Mesenteric fat pad (tissue), 1 donor: Measurements from ENCODE around the gene DBT. TPM values are rescaled to one million over a fixed set of nuclear protein-coding genes. Genes with fewer than 3 reads are reported as not detected.
"Not testable (repeated sequence)": the region's sequence is repeated elsewhere in the genome, so short reads cannot be mapped to it uniquely, and the experiment has no call there.

ENCODE experiments used
- DNase-seq: peaks from one replicate; pipeline ENCODE4 v3.0.0-alpha.2; 2020; ENCODE audit warnings: low spot score
- total RNA-seq: library from RNA; stranded (reverse); fragmentation: NEBNext Ultra II Directional; extraction: Animal tissue kit (Norgen Biotek cat#: 25700); gene quantifications from one replicate; pipeline ENCODE4 v1.2.1, GENCODE V29; 2021
- donor health status: DM: yes; HTN: yes; CAD: no.

DBT gene
- total RNA-seq, 1 donor from 2014 or later = 9.3 TPM

DNA sequence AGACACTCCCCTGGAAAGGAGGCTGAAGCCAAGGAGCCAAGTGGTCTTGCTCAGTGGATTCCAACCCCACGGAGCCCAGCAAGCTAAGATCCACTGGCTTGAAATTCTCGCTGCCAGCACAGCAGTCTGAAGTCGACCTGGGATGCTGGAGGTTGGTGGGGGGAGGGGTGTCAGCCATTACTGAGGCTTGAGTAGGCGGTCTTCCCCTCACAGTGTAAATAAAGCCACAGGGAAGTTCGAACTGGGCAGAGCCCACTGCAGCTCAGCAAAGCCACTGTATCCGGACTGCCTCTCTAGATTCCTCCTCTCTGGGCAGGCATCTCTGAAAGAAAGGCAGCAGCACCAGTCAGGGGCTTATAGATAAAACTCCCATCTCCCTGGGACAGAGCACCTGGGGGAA lies 49.6 kb downstream of the DBT start:
- not testable (repeated sequence) for DNase-seq

DNA sequence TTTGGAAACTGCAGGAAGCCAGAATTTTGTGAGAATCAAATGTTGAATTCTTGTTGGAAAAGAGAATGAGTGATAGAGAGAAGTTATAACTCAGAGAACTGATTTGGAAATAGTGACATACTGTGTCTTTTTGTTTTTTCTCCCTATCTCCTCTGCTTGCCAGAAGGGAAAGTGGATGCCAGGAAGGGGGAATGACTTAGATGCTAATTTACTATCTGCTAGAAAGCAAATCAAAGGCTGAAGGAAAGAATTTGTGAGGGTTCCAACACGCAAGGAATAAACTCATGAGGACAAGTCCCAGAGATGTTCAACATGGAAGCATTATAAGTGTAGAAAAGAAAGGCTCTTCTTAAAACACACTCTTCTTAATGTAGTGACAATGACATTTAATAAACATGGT lies 51.0 kb downstream of the DBT start:
- no peak for DNase-seq

DNA sequence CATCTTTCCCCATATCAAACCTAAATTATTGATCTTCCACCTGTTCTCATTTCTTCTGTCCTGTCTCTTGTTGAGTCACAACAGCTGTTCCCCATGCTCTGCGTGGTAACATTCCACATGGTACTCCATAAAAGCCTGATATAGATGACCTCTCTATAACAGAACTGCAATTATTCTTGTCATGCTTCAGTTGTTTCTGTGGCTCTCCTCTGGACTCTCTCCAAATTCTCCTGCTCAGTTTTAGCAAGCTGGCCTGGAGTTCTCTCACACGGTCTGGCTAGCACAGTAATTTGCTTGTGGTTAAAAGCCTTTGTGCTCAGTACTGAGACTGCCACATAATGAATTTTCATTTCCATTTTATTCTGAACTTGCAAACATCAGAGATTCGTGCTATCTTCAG lies 61.0 kb downstream of the DBT start:
- DNase-seq = no peak

DNA sequence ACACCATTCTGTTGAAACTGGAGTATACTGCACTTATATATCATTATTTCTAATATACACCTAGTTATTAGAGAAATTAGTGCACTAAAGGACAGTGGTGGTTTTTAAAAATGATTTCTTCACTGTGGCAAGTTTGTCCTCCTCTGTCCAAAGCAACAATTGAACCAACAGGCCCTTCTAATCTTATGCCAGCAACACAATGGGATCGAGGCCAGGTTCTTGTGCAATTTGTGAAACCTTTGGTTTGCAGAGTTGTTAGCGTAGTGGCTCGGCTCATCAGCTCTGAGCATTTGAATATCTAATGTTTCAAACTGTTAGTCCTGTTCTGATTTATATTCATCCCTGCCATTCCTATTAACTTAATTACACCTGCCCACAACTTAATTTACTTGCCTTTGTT lies 61.7 kb downstream of the DBT start:
- DNase-seq = no peak

DNA sequence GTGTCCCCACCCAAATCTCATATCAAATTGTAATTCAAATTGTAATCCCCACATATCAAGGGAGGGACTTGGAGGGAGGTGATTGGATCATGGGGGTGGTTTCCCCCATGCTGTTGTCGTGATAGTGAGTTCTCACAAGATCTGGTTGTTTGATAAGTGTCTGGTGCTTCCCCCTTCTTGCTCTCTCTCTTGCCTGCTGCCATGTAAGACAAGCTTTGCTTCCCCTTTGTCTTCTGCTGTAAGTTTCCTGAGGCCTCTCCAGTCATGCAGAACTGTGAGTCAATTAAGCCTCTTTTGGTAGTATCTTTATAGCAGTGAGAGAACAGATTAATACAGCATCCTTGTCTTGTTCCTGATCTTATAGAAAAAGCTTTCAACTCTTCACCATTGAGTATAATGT lies 65.1 kb downstream of the DBT start:
- DNase-seq = no peak

DNA sequence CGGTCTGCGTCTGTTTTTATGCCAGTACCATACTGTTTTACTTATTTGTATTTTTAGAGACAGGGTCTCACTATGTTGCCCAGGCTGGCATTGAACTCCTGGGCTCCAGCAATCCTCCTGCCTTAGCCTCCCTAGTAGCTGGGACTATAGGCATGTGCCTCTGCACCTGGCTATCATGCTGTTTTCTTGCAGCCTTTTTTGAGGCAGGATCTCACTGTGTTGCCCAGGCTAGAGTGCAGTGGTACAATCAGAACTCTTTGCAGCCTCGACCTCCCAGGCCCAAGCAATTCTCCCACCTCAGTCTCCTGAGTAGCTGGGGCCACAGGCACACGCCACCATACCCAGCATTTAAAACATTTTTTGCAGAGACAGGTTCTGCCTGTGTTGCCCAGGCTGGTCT lies 66.3 kb downstream of the DBT start:
- no peak for DNase-seq

DNA sequence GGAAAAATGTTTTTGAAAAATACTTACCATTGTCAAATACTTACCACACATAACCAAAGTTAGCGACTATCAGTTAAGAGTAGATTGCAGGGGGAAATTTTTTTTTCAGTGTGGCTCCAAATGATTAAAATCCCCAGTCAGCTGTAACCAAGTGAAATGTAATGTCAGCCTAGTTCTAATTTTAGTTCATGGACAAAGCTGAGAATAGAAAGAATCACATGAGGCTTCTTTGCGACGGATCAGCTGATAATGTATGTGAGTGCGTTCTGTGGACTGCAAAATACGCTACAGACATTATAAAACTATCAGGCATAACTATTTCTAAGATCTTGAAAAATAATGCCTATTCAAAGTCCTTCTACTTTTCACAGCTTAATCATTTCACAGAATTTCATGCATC lies 71.5 kb downstream of the DBT start, which contains the start of gene LRRC39:
Gene LRRC39, minus strand, starts transcription at position 166 of the 400 bp plus-strand sequence. CDS start 9,740 bp downstream, outside the sequence.
- no peak for DNase-seq

DNA sequence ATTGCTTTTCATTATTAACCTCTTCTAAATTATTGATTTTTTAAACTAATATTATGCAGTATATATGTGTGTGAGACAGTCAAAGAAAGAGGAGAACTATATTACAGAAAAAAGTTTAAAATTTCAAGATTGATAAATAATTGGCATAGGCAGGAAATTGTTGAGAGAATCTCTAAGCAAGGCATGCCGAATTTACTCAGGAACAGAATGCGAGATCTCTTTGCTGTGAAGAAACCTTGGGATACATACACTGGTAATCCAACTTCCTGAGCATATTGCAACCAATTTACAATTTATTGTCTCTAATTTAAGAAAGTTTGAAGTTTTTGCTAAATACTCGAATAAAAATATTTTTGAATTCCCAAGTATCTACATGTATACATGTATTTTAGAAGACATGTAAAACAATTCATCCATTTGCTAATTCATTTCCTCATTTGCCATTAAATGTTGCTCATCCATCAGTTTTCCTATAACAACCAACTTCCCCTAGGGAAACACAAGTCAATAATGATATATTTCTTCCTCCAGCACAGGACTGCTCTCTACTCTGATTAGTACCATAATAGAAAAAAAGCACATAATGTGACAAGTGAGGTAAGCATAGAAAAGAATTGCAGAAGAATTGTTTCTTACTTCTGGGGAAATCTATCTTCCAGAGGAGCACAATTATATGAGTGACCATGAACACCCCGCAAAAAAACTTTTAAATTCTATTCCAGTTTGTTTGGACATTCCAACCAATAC lies 72.2 kb downstream of the DBT start:
- DNase-seq = no peak

DNA sequence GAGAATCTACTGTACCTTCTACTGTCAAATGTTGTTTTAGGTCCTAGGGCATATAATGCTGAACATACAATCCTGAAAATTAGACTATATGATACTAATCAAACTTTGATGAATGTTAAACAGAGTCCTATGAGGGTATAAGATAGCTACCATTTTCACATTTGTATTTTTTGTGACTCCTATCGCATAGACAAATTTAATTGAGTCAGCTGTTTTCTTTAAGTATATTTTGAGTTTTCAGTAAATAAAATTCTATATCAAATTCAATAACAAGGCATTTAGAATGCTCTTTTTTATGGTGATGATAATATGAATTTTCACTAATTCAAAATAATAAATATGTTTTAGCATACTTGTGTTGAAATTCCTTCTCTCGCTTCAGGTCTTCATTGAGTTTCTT lies 81.6 kb downstream of the DBT start:
- no peak for DNase-seq

DNA sequence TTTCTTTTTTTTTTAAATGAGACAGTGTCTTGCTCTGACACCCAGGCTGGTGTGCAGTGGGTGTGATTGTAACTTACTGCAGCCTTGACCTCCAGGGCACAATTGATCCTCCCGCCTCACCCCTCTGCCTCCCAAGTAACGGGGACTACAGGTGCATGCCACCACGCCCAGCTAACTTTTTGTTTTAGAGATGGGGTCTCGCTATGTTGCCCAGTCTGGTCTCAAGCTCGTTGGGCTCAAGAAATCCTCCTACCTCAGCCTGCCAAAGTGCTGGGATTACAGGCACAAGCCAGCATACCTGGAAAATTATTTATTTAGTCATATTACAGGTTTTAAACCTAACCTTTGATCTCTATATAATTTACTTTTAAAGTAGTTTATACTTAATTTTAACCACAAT lies 84.9 kb downstream of the DBT start:
- no peak for DNase-seq

DNA sequence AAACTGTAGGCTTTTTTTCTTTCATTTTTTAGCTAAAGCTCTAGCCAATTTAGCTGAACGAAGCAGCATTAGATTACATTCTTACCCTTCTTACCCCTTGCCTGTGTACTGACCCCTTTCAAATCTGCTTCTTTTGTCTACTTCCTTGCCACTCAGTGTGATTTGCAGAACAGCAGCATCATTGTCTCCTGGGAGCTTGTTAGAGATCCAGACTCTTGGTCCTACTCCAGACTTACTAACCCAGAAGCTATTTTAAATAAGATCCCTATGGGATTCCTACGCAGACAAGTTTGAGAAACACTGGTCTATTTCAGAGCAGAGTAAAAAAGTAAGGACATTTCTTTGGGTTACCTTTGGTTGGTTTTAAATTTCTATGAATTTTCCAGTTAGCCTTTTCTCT lies 85.4 kb downstream of the DBT start:
- DNase-seq = no peak

DNA sequence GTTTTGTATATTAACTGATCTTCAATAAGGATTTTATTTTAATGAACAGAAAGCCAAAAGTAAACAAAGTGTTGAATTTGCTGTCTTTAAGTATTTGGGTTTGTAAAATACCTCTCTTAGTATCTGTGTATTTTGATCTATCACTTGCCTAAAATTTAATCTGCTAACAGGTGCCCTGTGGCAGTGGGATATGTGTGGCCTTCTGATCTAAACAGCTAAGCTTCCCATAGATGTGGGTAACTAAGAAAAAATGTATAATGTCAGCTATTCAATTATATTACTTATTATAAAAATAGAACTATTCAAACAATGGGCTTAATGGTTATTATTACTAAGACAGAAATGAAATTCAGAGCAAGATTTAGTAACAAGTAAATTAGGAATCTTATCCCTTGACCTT lies 86.8 kb downstream of the DBT start:
- DNase-seq = no peak

DNA sequence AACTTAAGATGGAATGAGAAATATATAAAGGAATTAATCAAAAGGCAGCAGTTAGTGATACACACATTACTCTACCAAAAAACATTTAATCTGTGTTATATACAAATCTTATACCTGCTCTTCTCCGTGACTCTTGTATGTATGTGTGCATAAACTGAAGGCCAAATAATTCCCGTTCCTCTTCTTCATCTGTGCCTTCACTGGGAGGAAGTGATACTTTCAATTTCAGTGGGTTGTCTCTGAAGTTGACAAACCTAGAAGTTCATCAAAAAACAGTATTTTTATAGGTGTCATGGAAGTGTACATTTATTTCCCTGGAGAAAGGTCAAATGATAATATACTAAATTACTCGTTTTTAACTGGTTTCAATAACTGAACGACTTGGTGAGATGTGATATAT lies 97.4 kb downstream of the DBT start:
- no peak for DNase-seq

DNA sequence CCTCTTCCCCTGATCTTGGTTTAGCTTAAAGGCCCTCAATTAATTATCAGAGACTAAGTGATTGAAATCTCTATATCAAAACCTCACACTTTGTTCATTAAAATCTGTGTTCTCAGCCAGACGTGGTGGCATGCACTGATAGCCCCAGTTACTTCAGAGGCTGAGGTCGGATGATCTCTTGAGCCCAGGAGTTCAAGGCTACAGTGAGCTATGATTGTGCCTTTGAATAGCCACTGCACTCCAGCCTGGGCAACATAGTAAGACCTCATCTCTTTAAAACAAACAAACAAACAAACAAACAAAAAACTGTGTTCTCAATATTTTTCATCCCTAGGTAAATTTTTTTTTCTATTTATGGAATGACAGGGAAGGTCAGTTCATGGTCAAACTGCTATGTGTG lies 98.0 kb downstream of the DBT start:
- no peak for DNase-seq

DNA sequence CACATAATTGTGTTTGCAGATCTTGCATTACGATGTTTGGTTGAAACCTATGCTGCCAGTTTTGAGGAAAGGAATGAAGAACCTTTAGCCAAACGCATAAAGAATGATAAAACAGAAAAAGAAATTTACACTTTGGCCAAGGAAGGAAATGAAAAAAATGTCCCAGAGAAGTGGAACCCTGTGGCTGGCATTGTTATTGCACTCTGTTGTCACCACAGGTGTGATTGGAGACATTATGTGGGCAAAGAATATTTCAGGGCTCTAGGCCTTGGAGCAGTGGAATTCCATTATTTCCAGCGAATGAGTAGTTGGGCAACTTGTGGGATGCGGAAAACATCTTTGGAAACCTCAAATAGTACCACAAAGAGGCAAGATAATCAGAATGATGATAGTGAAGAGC lies 101.8 kb downstream of the DBT start:
- DNase-seq = no peak

DNA sequence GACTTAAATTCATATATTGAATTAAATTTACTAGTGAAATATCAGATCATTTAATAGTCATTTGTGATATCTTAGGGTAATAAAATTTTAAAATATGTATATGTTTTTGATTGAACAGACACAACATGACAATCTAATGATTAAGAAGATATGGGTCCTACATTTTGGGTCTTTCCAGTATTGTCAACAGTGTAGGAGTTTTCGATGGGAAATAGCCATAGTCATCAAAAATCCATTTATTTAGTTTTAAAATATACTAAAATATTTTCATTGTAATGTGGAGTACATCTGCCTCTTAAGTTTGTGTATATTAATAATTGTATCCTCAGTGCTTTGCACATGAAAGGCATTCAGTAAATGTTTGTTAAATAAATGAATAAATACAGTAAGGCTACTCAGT lies 102.7 kb downstream of the DBT start:
- no peak for DNase-seq

DNA sequence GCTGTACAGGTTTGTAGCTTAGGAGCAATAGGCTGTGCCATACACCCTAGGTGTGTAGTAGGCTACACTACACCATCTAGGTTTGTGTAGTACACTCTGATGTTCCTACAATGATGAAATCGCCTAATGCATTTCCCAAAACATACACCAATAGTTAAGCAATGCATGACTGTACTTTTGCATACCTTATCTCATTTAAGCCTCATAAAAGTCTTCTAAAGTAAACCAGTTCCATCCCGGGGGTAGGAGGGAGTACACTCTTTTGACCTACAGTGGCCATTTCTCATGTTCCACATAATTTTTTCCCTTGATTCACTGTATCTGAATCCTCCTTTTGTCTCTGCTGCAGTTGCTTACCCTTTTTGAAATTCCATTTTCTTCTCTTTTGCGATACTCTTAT lies 104.5 kb downstream of the DBT start:
- no peak for DNase-seq

DNA sequence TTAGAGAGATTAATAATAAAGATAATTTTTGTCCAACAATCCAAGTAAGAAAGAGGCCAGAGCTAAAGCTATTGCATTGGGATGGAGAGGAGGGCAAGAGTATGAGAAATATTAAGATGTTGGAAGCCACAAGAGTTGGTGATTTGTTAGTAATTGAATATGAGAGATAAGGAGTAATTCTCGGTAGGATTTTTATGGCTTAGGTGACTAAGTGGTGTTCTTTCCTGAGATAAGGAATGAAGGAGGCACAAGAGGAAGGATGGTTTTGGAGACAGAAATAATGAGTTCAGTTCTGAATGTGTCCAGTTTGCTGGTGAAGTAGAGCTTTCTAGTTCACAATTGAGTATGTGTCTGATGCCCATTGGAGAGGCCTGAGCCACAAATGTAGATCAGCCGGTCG lies 107.3 kb downstream of the DBT start:
- no peak for DNase-seq

DNA sequence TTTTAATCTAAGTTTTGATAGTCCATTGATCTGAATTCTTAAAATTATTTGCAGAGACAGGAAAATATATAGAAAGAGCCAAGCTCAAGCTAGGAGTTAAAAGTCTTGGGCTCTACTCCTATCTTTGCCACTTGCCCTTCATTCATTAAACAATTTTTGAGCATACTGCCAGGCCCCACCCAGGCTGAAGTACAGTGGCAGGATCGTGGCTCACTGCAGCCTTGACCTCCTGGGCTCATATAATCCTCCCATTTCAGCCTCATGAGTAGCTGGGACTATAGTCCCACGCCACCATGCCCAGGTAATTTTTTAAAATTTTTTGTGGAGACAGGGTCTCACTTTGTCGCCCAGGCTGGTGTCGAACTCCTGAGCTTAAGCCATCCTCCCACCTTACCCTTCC lies 108.4 kb downstream of the DBT start:
- DNase-seq = no peak

DNA sequence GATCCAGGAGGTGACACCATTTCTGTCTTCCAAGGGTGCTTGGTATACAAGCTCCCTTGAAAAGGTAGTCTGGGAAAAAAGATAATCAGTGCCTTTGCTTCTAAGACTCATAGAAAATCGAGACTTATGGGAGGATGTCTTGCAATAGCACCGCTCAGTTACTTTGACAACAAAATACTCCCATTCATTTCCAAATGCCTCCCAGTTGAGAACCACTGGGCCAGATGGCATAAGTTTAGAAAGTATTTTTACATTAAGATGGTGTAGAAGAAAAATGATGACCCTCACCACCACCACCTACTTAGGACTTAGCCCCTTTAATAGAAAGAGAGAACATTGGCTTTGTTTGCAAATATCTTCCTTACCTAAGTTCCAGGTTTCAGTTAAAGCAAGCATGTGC lies 112.0 kb downstream of the DBT start:
- DNase-seq = no peak
